HT-29 (cell line): ENCODE results near the gene MYRIP. TPM values are rescaled to one million over a fixed set of nuclear protein-coding genes. Genes with fewer than 3 reads are reported as not detected.
"Not testable (repeated sequence)": the region's sequence is repeated elsewhere in the genome, so short reads cannot be mapped to it uniquely, and the experiment has no call there.

Source experiments
- DNase-seq: peaks from one replicate; pipeline ENCODE4 v3.0.0-alpha.2; 2015; ENCODE audit warnings: low spot score
- total RNA-seq: library from RNA; depleted of rRNA; stranded (reverse); fragments of >200 nt; shearing (Covaris generic); gene quantifications from 2 replicates; pipeline ENCODE4 v1.2.3, GENCODE V29; 2014

The MYRIP gene
- total RNA-seq, 1 experiment from 2014 or later, result 0.03 TPM

- no peak for DNase-seq
Observed at GRCh38 chr3:39806820-39807219, 2.6 kb upstream of the MYRIP start.

GRCh38 chr3:39808467-39809180 is 785 bp upstream of the MYRIP start:
- DNase-seq, result peak; percentile 7

GRCh38 chr3:39809995-39810595 is 686 bp downstream of the MYRIP start:
- DNase-seq, result no peak

GRCh38 chr3:39810647-39811161 is 1.3 kb downstream of the MYRIP start:
- no peak for DNase-seq

GRCh38 chr3:39811561-39811960 is 2.2 kb downstream of the MYRIP start:
- DNase-seq, result no peak

- DNase-seq, result peak; percentile 35
Observed at GRCh38 chr3:39812537-39812936, 3.1 kb downstream of the MYRIP start.

GRCh38 chr3:39814007-39814406 is 4.6 kb downstream of the MYRIP start:
- no peak for DNase-seq

- no peak for DNase-seq
Observed at GRCh38 chr3:39819899-39820298, 10.5 kb downstream of the MYRIP start.

- not testable (repeated sequence) for DNase-seq
Observed at GRCh38 chr3:39833764-39834163, 24.4 kb downstream of the MYRIP start.

- DNase-seq, result no peak
Observed at GRCh38 chr3:39839484-39839883, 30.1 kb downstream of the MYRIP start.

GRCh38 chr3:39843440-39843839 is 34.0 kb downstream of the MYRIP start:
- no peak for DNase-seq

GRCh38 chr3:39848365-39848764 is 39.0 kb downstream of the MYRIP start:
- no peak for DNase-seq

GRCh38 chr3:39849992-39850715 is 40.7 kb downstream of the MYRIP start:
- DNase-seq, result no peak

GRCh38 chr3:39850716-39851032 is 41.3 kb downstream of the MYRIP start:
- DNase-seq, result no peak

GRCh38 chr3:39855517-39855916 is 46.1 kb downstream of the MYRIP start:
- DNase-seq, result no peak

- DNase-seq, result no peak
Observed at GRCh38 chr3:39869890-39870289, 60.5 kb downstream of the MYRIP start.

GRCh38 chr3:39870706-39871105 is 61.3 kb downstream of the MYRIP start:
- DNase-seq, result no peak

- no peak for DNase-seq
Observed at GRCh38 chr3:39879581-39879980, 70.2 kb downstream of the MYRIP start.

GRCh38 chr3:39882111-39882510 is 72.7 kb downstream of the MYRIP start:
- no peak for DNase-seq

GRCh38 chr3:39892068-39892467 is 82.7 kb downstream of the MYRIP start:
- DNase-seq, result no peak

GRCh38 chr3:39896184-39896583 is 86.8 kb downstream of the MYRIP start:
- DNase-seq, result no peak

GRCh38 chr3:39900462-39901002 is 91.1 kb downstream of the MYRIP start:
- no peak for DNase-seq
